RWPE2 (cell line): ENCODE results near the gene GSTCD.
"Not testable (repeated sequence)": the region's sequence is repeated elsewhere in the genome, so short reads cannot be mapped to it uniquely, and the experiment has no call there.

Experiments used
- ATAC-seq: fragments of 200-7000 bp; cut with Tn5 transposase; 3 replicates; pipeline ENCODE4 v1.9.1; 2021; ENCODE audit warnings: low read depth
- DNase-seq: peaks from one replicate; pipeline ENCODE4 v3.0.0-alpha.2; 2020; ENCODE audit warnings: low spot score
- H3K27ac ChIP-seq: fragments of 450-650 bp; 2 replicates; pipeline ENCODE4 v1.5.1; 2017; ENCODE audit warnings: mild to moderate bottlenecking; ENCODE audit not compliant: poor library complexity, severe bottlenecking
- H3K27me3 ChIP-seq: fragments of 250-450 bp; sonication (Bioruptor Pico); 2 replicates; pipeline ENCODE4 v1.5.1; 2021; ENCODE audit warnings: mild to moderate bottlenecking, moderate library complexity; ENCODE audit not compliant: insufficient read depth, poor library complexity, severe bottlenecking
- H3K36me3 ChIP-seq: fragments of 250-450 bp; sonication (Bioruptor Pico); 2 replicates; pipeline ENCODE4 v1.5.1; 2020; ENCODE audit warnings: low read depth, mild to moderate bottlenecking, moderate library complexity
- H3K4me1 ChIP-seq: fragments of 250-450 bp; sonication (Bioruptor Pico); 2 replicates; pipeline ENCODE4 v1.5.1; 2021; ENCODE audit warnings: mild to moderate bottlenecking, moderate library complexity; ENCODE audit not compliant: insufficient read depth, poor library complexity, severe bottlenecking
- H3K4me3 ChIP-seq: fragments of 250-450 bp; sonication (Bioruptor Pico); 2 replicates; pipeline ENCODE4 v1.5.1; 2021; ENCODE audit warnings: mild to moderate bottlenecking, moderate library complexity; ENCODE audit not compliant: severe bottlenecking
- H3K9me3 ChIP-seq: fragments of 250-450 bp; sonication (Bioruptor Pico); 2 replicates; pipeline ENCODE4 v1.5.1; 2021; ENCODE audit warnings: mild to moderate bottlenecking, moderate library complexity; ENCODE audit not compliant: severe bottlenecking
- CTCF ChIP-seq: fragments of 450-650 bp; IDR thresholded peaks from one replicate; pipeline ENCODE4 v1.5.1; 2017; ENCODE audit warnings: mild to moderate bottlenecking, moderate library complexity; ENCODE audit not compliant: poor library complexity, severe bottlenecking

Gene GSTCD

GRCh38 chr4:105758958-105759357 lies 50.4 kb downstream of the GSTCD start:
- TF ChIP-seq CTCF: no peak
- Histone ChIP-seq H3K4me1 (no peaks in the 10 kb centered on the region), H3K27me3 (no peaks in the 10 kb centered on the region), H3K4me3 (no peak overlapping the region), H3K36me3 (no peaks in the 10 kb centered on the region), H3K9me3 (no peaks in the 10 kb centered on the region), H3K27ac (no peak overlapping the region)
- DNase-seq: no peak
- no peak for ATAC-seq

GRCh38 chr4:105765690-105766407 lies 57.3 kb downstream of the GSTCD start:
- H3K9me3 ChIP-seq: no peaks in the 10 kb centered on the region
- DNase-seq (no peak), ATAC-seq (peak; percentile 97)
- H3K27ac ChIP-seq: no peak overlapping the region
- no peak for TF ChIP-seq CTCF
- H3K4me3 ChIP-seq: no peak overlapping the region
- no peaks in the 10 kb centered on the region for H3K27me3 ChIP-seq
- peaks cover 9% of the 10 kb centered on the region for H3K4me1 ChIP-seq
- 0 out of 2 replicates have a peak, but pooled peaks cover 3% of the 10 kb centered on the region for H3K36me3 ChIP-seq

GRCh38 chr4:105767579-105767978 lies 59.0 kb downstream of the GSTCD start:
- no peak for ATAC-seq
- Histone ChIP-seq H3K27me3 (no peaks in the 10 kb centered on the region), H3K9me3 (no peaks in the 10 kb centered on the region), H3K36me3 (0 out of 2 replicates have a peak, but pooled peaks cover 3% of the 10 kb centered on the region), H3K27ac (no peak overlapping the region), H3K4me3 (no peak overlapping the region), H3K4me1 (peaks cover 9% of the 10 kb centered on the region)
- no peak for TF ChIP-seq CTCF
- DNase-seq: no peak

GRCh38 chr4:105770524-105770923 lies 61.9 kb downstream of the GSTCD start:
- H3K9me3 ChIP-seq, H3K4me1 ChIP-seq, ATAC-seq, H3K27ac ChIP-seq, DNase-seq, H3K27me3 ChIP-seq, H3K36me3 ChIP-seq, H3K4me3 ChIP-seq: not testable (repeated sequence)

- not testable (repeated sequence) for ATAC-seq, H3K9me3 ChIP-seq, H3K4me1 ChIP-seq, H3K4me3 ChIP-seq, DNase-seq, H3K27ac ChIP-seq, H3K27me3 ChIP-seq, H3K36me3 ChIP-seq
Measured at GRCh38 chr4:105772065-105772464, 63.5 kb downstream of the GSTCD start.

- DNase-seq, H3K27me3 ChIP-seq, H3K4me1 ChIP-seq, H3K27ac ChIP-seq, H3K36me3 ChIP-seq, H3K9me3 ChIP-seq, H3K4me3 ChIP-seq, ATAC-seq: not testable (repeated sequence)
Measured at GRCh38 chr4:105775760-105776415, 67.3 kb downstream of the GSTCD start.
